Caco-2 (cell line): ENCODE results near the gene ABCF2. TPM values are rescaled to one million over a fixed set of nuclear protein-coding genes. Genes with fewer than 3 reads are reported as not detected.
A peak's percentile ranks its signal among the peaks of the same experiment; 100 is the strongest.

Experiments used
- BruUV-seq: library from RNA; stranded (reverse); fragments of 400-500 nt; replicated peaks from 2 replicates; lab custom pipeline; 2021; lab: Mats Ljungman, UMichigan
- CTCF ChIA-PET: fragments of 300-600 bp; sonication (Branson Sonifier 250); formaldehyde crosslinking; loops from one replicate; lab custom pipeline; 2022; ENCODE audit warnings: antibody characterized with exemption; lab: Charles Lee
- POLR2A ChIA-PET: fragments of 300-600 bp; sonication (Branson Sonifier 250); formaldehyde crosslinking; loops from one replicate; lab custom pipeline; 2022; ENCODE audit warnings: antibody characterized with exemption; lab: Charles Lee
- DNase-seq, 2 experiments: peaks; one replicate each; pipeline versions ENCODE4 v3.0.0 to v3.0.0-alpha.2; 2020 to 2022
- H3K27me3 ChIP-seq: replicated peaks from 2 replicates; pipeline ENCODE4 v1.6.0; 2011; ENCODE audit warnings: low read length; ENCODE audit not compliant: control insufficient read depth, insufficient read depth
- H3K36me3 ChIP-seq: 2 replicates; pipeline ENCODE4 v1.5.1; 2011; ENCODE audit warnings: low read length; ENCODE audit not compliant: control insufficient read depth, insufficient read depth
- H3K4me1 ChIP-seq: fragments of 250-450 bp; sonication (Bioruptor Pico); 2 replicates; pipeline ENCODE4 v1.5.1; 2020; ENCODE audit warnings: mild to moderate bottlenecking
- H3K4me3 ChIP-seq: 2 replicates; pipeline ENCODE4 v1.5.1; 2011; ENCODE audit warnings: low read depth, mild to moderate bottlenecking, control low read depth, low read length
- H3K9me3 ChIP-seq: fragments of 250-450 bp; sonication (Bioruptor Pico); 2 replicates; pipeline ENCODE4 v1.5.1; 2020; ENCODE audit warnings: mild to moderate bottlenecking, moderate library complexity
- H3K27ac Mint-ChIP-seq: one replicate; pipeline ENCODE4 v1.8.0; 2022; ENCODE audit warnings: mixed read lengths; ENCODE audit not compliant: unreplicated experiment
- H3K27me3 Mint-ChIP-seq: one replicate; pipeline ENCODE4 v1.8.0; 2022; ENCODE audit warnings: mixed read lengths; ENCODE audit not compliant: insufficient read depth, unreplicated experiment
- H3K36me3 Mint-ChIP-seq: one replicate; pipeline ENCODE4 v1.8.0; 2022; ENCODE audit warnings: mild to moderate bottlenecking, mixed read lengths; ENCODE audit not compliant: insufficient read depth, unreplicated experiment
- H3K4me1 Mint-ChIP-seq: one replicate; pipeline ENCODE4 v1.8.0; 2022; ENCODE audit warnings: low read depth, mixed read lengths; ENCODE audit not compliant: unreplicated experiment
- H3K4me3 Mint-ChIP-seq: one replicate; pipeline ENCODE4 v1.8.0; 2022; ENCODE audit warnings: mild to moderate bottlenecking, moderate library complexity, mixed read lengths; ENCODE audit not compliant: unreplicated experiment
- H3K9me3 Mint-ChIP-seq: one replicate; pipeline ENCODE4 v1.8.0; 2022; ENCODE audit warnings: mixed read lengths; ENCODE audit not compliant: unreplicated experiment
- CTCF ChIP-seq, 2 experiments: fragments of 200-600 bp in 1 of 2; IDR thresholded peaks; 1 replicate in 1 of 2; 2 replicates in 1 of 2; pipeline versions ENCODE4 v1.5.1 to v1.8.0; 2011 to 2022; ENCODE audit warnings: antibody characterized with exemption in 1 of 2, control low read depth in 1 of 2, inconsistent platforms in 1 of 2, low read depth in 1 of 2, low read length in 1 of 2, mild to moderate bottlenecking in 1 of 2, moderate library complexity in 1 of 2; ENCODE audit not compliant: insufficient read depth in 1 of 2, severe bottlenecking in 1 of 2, unreplicated experiment in 1 of 2
- intact Hi-C: fragments of 100-400 bp; cut with micrococcal nuclease; formaldehyde crosslinking; loops from one replicate; pipeline ENCODE4 v1.10.0; 2022; ENCODE audit not compliant: unreplicated experiment
- total RNA-seq: library from RNA; stranded (reverse); gene quantifications from 2 replicates; pipeline ENCODE4 v1.2.3, GENCODE V29; 2022

ABCF2 gene
- total RNA-seq, 1 experiment from 2014 or later: 57.8 TPM

DNA sequence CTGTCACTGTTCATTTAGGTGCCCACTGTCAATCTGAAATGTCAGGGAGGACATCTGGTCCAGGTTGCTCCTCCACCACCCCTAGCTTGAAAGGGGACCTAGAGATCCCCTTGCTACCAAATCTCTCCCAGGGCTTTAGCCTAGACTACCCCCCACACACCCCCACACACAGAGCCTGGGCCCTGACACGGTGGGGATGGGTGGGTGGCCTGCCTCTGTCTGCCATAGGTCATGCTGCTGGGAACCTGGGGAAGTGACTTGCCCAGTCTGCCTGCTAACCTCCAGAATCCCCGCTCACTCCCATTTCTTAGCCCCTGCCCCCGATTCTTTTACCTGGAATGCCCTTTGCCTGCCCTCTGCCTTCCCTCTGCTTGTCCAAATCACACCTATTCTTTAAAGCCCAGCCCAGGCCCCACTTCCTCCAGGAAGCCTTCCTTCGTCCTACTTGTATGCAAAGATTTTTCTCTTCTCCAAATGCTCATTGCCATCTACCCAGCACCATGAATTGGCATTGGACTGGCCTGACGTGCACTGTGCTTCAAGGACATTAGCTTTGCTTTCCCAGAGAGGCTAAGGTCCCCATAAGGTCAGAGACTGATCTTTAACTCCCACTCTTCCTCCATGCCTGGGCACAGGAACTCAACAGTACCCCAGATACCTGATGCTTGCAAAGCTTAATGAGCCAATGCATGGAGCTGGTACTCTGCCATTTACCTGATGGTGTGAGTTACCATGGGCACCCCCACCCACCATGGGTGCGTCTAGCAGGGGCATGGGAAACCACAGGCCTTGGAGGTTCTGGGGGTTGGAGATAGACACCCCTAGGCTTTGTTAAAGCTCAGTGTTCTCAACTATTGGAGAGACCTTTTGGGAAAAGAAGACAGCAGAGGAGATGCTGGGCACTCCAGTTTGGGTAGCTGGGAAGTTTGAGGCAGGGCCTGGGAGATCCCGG lies 23.5 kb upstream of the ABCF2 start:
- Mint-ChIP-seq H3K27me3 (peaks cover 4% of the 10 kb centered on the region), H3K4me1 (peaks cover 26% of the 10 kb centered on the region), H3K27ac (peak overlapping the region; percentile 54), H3K36me3 (peaks cover 11% of the 10 kb centered on the region), H3K4me3 (peak overlapping the region; percentile 80), H3K9me3 (no peaks in the 10 kb centered on the region)
- Histone ChIP-seq H3K27me3 (peaks cover 2% of the 10 kb centered on the region), H3K4me1 (peaks cover 27% of the 10 kb centered on the region), H3K4me3 (no peak overlapping the region; the same call in 1 of the 2 replicates), H3K9me3 (no peaks in the 10 kb centered on the region), H3K36me3 (no peaks in the 10 kb centered on the region)
- POLR2A ChIA-PET: no interaction called here
- no peak for DNase-seq
- BruUV-seq: no TSS peak
- TF ChIP-seq CTCF (IDR thresholded peaks at IDR 0.05; ENCODE audit: insufficient read depth in 1 of 2, low read depth in 1 of 2, low read length in 1 of 2, severe bottlenecking in 1 of 2, unreplicated experiment in 1 of 2): no peak
- CTCF ChIA-PET: no interaction called here
- intact Hi-C loops: no loop called here

DNA sequence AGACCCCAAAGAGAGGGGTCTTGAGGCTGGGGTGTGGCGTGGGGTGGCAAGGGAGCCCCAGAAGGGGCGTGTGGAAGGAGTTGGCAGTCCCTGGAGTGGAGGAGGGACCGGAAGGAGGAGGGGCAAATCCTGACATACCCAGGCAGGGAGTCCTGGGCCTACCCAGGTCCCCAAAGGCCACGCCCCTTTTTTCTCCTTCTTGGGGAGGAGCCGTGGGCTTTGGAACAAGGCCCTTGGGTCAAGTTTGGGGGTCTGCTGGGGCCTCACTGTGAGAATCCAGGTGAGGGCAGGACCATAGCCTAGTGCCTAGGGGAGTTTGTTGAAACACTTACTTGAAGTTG lies 22.7 kb upstream of the ABCF2 start:
- H3K4me1 ChIP-seq: peaks cover 27% of the 10 kb centered on the region
- Mint-ChIP-seq H3K36me3 (peaks cover 11% of the 10 kb centered on the region), H3K27me3 (no peaks in the 10 kb centered on the region), H3K27ac (peak overlapping the region; percentile 54), H3K4me3 (peak overlapping the region; percentile 80), H3K4me1 (peaks cover 26% of the 10 kb centered on the region), H3K9me3 (no peaks in the 10 kb centered on the region)
- no peak for TF ChIP-seq CTCF (IDR thresholded peaks at IDR 0.05; ENCODE audit: insufficient read depth in 1 of 2, low read depth in 1 of 2, low read length in 1 of 2, severe bottlenecking in 1 of 2, unreplicated experiment in 1 of 2)
- BruUV-seq: no TSS peak
- peak in 1 of 2 experiments; percentile 60 for DNase-seq
- peak overlapping the region; percentile 66 for H3K4me3 ChIP-seq
- intact Hi-C loops: loop anchor here (2.0 kb wide), 1 partner anchor 77 kb away; no protein-coding TSS in a partner anchor
- no peaks in the 10 kb centered on the region for H3K36me3 ChIP-seq
- H3K27me3 ChIP-seq: no peaks in the 10 kb centered on the region
- POLR2A ChIA-PET: no interaction called here
- CTCF ChIA-PET: interaction anchor here (0.7 kb wide), 1 partner anchor 66 kb away, joined by 5 read pairs; no protein-coding TSS in a partner anchor
- H3K9me3 ChIP-seq: no peaks in the 10 kb centered on the region

- intact Hi-C loops: loop anchor here (2.0 kb wide), 1 partner anchor 76 kb away; no protein-coding TSS in a partner anchor
- H3K9me3 Mint-ChIP-seq: no peaks in the 10 kb centered on the region
These were observed 22.2 kb upstream of the ABCF2 start for GRCh38 chr7:151249034-151249731.

More at GRCh38 chr7:151249034-151249731, 22.2 kb upstream of the ABCF2 start:
- Histone ChIP-seq H3K4me1 (peaks cover 27% of the 10 kb centered on the region), H3K27me3 (no peaks in the 10 kb centered on the region), H3K36me3 (no peaks in the 10 kb centered on the region), H3K4me3 (peak overlapping the region; percentile 66), H3K9me3 (no peaks in the 10 kb centered on the region)
- Mint-ChIP-seq H3K36me3 (peaks cover 11% of the 10 kb centered on the region), H3K4me3 (peak overlapping the region; percentile 80), H3K27me3 (no peaks in the 10 kb centered on the region), H3K27ac (peak overlapping the region; percentile 54), H3K4me1 (peaks cover 26% of the 10 kb centered on the region)
- POLR2A ChIA-PET: no interaction called here
- no peak for DNase-seq
- CTCF ChIA-PET: interaction anchor here (0.7 kb wide), 1 partner anchor 66 kb away, joined by 5 read pairs; no protein-coding TSS in a partner anchor
- no TSS peak for BruUV-seq
- TF ChIP-seq CTCF (IDR thresholded peaks at IDR 0.05; ENCODE audit: insufficient read depth in 1 of 2, low read depth in 1 of 2, low read length in 1 of 2, severe bottlenecking in 1 of 2, unreplicated experiment in 1 of 2): no peak
